Posterior cingulate gyrus (tissue), 11 donors: ENCODE results near the gene RPRD1A.
"Not testable (repeated sequence)": the region's sequence is repeated elsewhere in the genome, so short reads cannot be mapped to it uniquely, and the experiment has no call there.

Experiments
- DNase-seq, 10 donors: peaks; one replicate each; pipeline versions ENCODE4 v3.0.0 to v3.0.0-alpha.2; 2020 to 2021; ENCODE audit warnings: mixed read lengths in 3 of 10
- intact Hi-C: fragments of 100-400 bp; cut with DNase I; formaldehyde crosslinking; loops from one replicate; pipeline ENCODE4 v1.15.1; 2023

The RPRD1A gene

DNA sequence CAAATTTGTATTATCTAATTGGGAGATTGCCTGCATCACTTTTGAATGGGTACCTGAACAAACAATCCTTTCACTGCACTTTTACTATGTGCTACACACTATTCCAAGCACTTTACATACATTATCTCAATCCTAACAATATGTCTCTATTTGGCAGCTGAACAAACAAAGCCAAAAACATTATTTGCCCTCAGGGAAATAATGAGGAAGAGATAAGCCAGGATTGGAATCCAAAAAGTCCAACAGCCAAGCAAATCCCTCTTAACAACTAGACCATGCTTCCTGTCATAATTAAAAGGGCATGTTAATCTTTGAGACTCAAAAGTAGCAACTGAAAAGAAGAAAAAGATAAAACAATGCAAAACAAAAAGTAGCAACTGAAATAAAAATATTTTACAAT, 32.1 kb downstream of the RPRD1A start:
- intact Hi-C loops = no loop called here
- DNase-seq = no peak

DNA sequence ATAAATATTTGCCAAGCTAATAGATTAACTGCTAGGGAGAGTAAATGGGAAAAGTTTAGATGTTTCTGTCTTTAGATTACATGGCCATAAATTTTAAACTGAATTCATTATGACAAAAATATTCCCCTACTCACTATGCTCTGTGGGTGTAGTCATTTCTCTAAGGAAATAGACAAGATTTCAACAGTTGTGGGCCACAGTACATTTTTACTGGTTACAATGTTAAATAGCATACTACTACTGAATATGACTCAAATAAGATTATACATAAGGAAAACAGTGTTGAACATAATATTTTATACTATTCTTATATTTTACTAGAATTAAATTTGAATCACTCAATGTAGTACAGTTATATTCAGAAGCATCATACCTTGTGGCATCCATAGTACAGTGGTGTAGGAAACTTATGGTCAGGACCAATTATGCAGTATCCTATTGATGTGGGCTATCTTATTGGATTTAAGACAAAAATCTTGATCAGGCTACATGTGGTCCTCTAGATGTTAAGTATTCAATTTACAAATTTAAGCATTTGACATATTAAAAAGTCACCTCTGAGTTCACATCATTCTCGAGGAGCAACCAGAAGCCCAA, 33.0 kb downstream of the RPRD1A start:
- DNase-seq = no peak
- intact Hi-C loops = no loop called here

DNA sequence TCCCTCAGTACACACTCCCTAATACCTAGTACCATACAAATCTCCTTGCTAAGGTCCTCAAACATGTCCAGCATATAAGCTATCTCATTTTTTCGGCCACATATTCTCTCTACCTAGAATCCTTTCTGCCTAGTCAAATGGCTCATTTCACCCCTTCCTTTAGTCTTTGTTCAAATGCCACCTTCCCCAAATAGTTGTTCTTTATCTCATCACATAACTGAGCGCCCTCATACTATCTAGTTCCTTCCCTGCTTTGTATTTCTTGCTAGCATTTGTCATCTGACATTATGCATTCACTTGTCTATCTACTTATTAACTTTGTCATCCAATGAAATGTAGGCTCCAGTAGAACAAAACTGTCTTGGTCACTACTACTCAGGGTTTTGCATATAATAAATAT, 35.5 kb downstream of the RPRD1A start:
- DNase-seq = no peak
- intact Hi-C loops = no loop called here

DNA sequence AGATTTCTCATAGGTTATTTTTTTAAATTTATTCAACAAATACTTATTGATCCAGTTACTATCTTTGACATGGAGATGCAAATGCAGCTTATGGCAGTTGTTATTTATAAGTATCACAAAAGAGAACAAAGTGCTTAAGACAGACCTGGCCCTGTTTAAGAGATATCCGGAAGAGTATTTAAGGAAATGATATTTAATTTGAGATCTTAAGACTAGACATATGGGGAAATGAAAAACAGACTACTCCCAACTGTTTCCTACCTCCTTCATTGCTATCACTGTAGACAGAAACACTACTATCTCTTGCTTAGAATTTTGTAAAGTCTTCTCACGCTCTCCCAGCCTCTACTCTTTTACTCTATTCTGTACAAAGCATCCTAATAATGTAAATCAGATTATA, 36.0 kb downstream of the RPRD1A start:
- intact Hi-C loops = no loop called here
- DNase-seq = no peak

DNA sequence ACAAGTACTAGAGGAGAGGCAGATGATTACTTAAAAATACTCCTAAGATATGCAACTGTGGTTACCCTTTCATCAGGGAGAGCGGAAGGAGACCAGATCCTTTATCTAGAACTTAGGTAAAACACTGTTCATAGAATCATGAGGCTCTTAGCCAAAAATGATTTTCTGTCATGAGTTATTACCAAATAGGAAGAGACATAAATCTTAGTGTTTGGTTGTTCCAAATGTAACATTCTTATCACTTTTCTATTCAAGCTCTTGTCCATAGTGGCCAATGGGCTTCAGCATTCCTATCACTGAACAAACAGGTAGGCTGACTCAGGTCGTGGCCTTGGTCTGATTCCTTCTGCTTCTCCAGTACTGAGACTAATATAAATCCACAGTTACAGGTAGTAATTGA, 38.5 kb downstream of the RPRD1A start:
- intact Hi-C loops = no loop called here

DNA sequence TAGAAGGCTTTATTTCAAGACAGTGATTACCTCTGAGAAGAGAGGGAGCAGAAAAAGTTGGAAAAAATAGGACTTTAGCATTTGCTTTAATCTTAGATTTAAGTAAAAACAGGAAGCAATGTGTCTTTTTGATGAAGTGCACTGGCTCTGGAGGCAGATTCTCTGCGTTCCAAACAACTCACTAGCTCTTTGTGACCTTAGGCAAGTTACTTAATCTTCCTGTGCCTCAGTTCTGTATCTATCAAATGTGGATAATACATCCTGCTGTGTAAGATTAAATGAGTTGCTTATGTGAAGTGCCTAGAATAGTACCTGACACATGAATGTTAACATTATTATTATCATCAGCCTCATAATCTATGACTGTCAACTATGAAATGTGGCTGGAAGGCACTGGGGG, 42.3 kb downstream of the RPRD1A start:
- no peak for DNase-seq
- intact Hi-C loops = no loop called here

More for the DNA sequence above, 38.5 kb downstream of the RPRD1A start:
- DNase-seq = no peak

DNA sequence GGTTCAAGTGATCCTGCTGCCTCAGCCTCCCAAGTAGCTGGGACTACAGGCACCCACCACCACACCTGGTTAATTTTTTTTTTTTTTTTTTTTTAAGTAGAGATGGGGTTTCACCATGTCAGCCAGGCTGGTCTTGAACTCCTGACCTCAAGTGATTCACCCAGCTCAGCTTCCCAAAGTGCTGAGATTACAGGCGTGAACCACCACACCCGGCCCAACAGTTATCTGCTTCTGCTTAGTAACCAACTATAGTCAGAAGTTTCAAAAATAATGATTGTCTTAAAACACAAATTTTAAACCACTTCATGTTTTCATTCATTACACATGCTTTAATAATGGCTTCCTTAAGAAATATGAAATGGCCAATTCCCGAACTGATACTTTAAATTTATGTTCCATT, 43.1 kb downstream of the RPRD1A start:
- DNase-seq, intact Hi-C loops: not testable (repeated sequence)

DNA sequence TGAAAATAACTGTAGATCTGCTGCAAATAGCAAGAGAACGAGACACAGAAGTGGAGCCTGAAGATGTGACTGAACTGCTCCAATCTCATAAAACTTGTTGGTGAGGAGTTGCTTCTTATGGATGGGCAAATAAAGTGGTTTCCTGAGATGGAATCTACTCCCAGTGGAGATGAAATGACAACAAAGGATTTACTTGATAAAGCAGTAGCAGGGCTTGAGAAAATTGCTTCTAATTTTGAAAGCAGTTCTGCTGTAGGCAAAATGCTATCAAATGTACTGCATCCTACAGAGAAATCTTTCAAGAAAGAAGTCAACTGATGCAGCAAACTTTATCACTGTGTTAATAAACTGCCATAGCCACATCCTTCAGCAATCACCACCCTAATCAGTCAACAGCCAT, 44.0 kb downstream of the RPRD1A start:
- intact Hi-C loops = no loop called here
- DNase-seq = no peak

DNA sequence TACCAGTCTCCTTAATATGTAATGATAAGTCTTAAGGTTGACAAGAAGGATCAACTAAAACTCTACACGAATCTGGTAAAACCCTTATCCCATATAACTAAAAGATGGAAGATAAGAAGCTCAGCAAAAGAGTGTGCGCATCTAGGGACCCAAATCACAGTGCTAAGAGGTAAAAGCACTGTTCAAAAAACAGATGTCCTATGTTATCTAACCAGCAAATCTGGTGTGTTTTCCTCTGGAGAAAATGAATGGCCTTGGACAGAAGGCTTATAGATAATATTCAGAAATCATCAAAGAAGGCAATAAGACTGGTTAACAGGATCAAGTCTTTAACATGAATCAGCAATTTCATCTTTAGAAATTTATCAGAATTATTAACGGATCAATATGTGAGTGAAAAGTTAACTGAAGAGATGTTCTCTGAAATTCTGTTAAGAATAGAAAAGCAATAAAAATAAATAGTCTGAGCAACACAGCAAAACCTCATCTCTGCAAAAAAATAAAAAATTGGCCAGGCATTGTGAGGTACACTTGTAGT, 47.1 kb downstream of the RPRD1A start:
- no peak for DNase-seq
- intact Hi-C loops = no loop called here

DNA sequence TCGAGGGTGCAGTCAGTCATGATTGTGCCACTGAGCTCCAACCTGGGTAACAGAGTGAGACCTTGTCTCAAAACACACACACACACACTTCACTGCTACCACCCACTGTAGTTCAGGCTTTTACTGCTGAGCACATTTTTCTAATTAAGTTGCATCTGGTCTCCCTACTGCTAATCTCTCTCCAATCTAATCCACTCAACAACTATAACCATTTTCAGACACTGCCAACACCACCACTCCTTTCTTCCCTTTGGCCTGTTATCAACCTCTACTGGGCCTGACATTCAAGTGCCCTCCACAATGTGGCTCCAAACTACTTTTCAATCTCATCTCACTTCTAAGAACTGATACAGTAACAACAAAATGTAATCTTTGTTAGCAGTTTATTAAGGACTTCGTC, 50.1 kb downstream of the RPRD1A start:
- intact Hi-C loops = loop anchor here (1.0 to 10.0 kb wide), 2 partner anchors 108 to 267 kb away; partner anchors contain the start of genes ELP2 and SLC39A6
- no peak for DNase-seq

DNA sequence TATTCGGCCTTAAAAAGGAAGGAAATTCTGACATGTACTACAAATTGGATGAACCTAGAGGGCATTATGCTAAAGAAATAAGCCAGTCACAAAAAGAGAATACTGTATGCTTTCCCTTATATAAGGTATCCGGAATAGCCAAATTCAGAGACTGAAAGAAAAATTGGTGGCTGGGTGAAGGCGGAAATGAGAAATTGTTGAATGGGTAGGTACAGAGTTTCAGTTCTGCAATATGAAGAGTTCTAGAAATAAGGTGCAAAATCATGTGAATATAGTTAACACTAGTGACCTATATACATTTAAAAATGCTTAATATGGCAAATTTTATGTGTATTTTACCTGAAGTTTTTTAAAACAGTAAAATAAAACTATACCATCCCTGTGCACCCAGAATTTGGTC, 51.7 kb downstream of the RPRD1A start:
- DNase-seq = no peak
- intact Hi-C loops = loop anchor here (10.0 kb wide), 1 partner anchor 109 kb away; the partner anchor contains the start of genes ELP2 and SLC39A6

DNA sequence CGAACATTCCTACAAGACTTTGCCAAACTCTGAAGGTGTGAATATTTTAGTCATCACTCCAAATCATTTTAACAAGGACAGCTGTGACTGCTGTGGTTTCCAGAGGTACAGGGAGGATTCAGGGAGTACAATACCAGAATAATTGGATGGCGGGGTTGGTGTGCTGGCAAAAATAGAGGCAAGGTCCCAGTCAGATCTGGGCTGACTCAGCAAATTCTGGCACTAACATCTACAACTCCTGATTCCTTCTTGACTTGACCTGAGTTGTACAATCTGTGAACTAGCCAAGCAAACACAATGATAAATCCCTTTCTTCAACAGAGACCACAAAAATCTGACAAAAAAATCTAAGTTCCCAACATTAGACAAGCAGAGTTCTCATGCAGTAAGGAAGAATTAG, 54.5 kb downstream of the RPRD1A start:
- intact Hi-C loops = loop anchor here (10.0 kb wide), 1 partner anchor 112 kb away; the partner anchor contains the start of genes ELP2 and SLC39A6
- DNase-seq = no peak

DNA sequence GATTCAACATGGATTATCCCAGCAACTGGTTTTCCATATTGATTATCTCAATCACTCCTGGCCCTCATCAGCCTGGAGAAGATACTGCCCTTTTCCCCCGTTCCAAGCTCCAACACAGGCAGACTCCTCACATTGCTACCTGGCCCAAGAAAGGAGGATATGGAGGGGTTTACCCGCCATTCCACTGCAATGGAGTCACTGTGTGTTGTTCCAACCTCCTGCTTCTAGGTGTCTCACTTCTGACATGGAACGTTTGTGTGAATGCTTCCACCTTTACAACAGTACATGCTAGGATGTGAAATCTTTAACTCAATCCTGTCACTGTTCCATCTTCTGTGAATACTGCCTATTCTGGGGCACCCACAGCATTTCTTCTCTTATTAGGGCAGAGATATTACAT, 58.1 kb downstream of the RPRD1A start:
- intact Hi-C loops = no loop called here
- DNase-seq = no peak

DNA sequence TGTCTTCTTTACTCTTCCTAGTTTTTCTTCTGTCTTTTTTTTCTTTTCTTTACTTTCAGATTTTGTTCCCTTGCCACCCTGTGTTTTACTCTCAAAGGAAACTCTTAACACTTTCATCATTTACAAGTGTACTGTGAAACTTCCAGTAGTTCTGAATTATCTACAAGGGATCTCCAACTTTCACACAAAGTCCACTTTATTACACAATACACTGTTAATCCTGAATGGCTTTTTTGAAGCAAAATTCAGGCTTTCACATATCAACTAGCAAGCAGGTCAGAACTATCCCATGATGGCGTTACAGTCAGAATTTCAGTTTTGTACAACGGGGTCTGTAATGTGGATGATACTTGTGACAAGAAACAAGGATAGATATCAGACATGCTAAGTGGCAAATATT, 60.4 kb downstream of the RPRD1A start:
- no peak for DNase-seq
- intact Hi-C loops = no loop called here

DNA sequence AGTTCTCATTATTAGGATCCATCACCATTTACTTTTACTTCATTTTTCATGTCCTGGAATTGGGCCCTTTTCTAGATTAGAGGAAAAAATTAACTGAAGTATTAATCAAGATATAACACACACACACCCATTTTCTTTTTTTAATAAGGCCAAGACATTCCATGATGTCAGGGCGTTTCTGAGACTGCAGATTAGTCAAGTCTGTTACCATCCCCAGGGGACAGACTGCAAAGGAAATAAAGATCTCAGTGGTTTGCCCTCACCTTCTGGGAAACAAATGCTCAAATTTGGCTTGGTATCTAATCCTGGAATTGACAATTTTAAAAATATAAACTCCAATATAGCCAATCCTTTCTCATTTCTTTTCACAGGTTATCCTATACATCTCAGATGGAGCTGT, 67.4 kb downstream of the RPRD1A start:
- DNase-seq = no peak
- intact Hi-C loops = no loop called here

DNA sequence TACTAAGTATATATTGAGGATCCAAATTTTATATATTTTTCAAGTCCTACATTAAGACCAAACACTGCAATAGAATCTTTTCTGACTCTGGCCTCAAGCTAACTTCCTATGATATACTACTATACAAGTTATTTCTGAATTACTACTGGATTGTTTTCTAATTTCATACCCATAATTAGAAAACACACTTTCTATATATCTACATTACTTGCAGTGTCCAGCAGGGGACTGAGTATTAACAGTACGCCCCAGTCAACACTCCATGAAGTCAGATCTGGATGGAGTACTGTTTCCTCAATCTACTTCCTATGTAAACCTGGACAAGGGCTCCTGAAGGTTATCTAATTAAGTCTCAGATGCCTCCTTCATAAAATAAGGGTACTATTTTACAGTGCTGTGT, 68.4 kb downstream of the RPRD1A start:
- DNase-seq = no peak
- intact Hi-C loops = no loop called here

DNA sequence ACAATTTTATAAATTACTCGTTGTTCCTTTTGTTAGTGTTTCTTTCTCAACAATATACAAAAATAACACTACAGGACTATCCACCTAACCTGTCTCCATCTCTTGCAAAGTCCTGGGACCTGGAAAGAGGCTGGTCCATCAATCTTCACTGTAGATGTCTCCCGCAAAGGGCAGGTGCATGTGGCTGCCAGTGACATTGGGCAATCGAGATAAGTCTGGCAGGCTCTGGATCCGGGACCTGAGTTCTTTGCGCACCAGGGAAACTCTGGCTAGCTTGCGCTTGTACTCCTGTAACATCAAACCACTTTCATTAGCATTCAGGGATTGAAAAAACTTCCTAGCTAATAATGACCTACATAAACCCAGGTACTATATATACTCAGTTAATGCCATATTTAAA, 74.3 kb downstream of the RPRD1A start:
- intact Hi-C loops = no loop called here
- DNase-seq = no peak

DNA sequence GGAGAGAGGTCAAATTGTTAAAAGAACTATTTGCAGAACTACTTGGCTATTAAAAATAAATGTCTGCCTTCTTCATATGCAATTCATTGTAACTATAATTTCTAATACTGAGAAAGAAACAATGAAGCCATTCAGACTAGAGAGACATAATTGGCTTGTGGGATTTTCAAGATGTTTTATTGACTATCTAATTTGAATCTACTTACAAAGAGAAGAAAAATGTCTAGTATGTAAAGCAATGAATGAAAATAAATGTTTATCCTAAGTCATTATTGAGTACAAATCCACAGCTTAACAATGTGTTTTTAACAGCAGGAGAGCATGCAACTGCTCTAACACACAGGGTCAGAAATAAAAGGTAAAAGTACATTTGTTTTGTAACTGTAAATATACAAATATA, 75.7 kb downstream of the RPRD1A start:
- DNase-seq = no peak
- intact Hi-C loops = no loop called here

DNA sequence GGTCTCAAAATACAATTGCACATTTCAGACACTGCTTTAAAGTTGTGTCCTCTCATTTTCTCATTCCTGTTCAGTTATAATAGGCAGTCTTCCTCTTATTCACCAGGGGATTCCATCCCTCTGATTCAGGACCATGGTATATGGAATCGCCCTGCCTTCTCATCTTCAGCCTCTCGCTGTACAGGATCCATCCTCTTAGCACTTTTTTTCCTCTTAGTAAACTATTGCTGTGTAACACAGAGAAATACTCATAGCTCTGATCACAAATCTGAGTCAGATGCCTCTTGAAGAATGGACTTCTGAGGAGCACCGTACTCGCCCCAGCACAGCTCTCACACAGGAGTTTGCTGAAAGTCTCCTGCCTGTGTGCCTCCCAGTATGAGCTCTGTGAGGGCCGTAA, 83.5 kb downstream of the RPRD1A start:
- intact Hi-C loops = no loop called here
- DNase-seq = no peak

DNA sequence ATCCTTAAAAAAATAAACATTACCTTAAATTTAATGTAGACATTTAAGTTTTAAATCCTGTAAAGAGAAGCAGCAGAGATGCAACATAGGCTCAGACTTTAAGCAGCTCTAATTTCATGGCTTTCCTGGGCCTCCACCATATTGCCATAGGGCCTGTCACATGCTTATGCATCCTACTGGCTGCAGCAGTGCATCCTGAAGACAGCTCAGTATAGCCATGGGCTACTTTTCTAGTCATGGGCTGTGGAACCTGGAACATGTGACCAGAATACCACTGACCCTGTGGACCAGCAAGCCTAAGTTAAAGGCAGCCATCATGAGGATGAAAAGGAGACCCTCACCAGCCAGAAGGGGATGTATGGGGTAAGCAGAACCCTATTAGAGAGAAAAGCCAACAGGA, 84.2 kb downstream of the RPRD1A start:
- no peak for DNase-seq
- intact Hi-C loops = no loop called here

DNA sequence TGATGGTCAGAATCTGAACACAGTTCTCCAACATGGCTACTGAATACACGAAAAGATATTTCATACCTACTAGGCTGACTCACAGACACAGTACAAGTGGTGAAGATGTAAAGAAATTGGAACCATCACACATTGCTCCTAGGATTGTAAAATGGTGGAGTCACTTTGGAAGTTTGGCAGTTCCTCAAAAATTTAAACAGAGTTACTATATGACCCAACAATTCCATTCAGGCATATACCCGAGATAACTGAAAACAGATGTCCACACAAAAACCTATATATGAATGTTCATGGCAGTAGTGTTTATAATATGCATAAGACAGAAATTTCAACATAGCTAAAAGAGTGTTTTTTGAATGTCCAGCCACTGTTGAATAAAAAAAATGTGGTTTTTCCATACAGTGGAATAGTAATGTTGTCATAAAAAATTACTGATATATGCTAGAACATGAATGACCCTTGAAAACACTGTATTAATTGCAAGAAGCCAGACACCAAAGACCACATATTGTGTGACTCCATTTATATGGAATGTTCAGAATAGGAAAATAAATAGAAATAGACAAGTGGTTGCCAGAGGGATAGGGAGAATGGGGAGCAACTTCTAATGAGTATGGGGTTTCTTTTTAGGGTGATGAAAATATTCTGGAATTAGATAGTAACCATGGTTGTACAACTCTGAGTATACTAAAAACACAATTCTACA, 84.8 kb downstream of the RPRD1A start:
- no peak for DNase-seq
- intact Hi-C loops = no loop called here

DNA sequence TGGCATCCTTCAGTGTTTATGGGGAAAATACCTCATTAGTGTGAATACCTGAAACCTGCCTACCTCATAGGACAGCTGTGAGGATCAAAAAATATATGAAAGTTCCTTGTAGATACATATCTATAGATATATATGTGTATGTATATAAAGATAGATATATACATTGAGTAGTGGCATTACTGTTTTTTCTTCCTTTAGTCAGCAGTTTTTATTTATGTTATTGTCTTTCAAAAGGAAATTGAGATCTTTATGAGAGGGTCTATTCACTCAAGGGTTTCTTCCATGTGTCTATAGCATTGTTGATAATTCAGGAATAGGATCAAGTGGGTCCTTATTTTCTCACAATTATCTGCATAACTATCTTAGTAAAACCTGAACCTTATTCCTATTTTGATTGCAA, 88.2 kb downstream of the RPRD1A start:
- intact Hi-C loops = loop anchor here (10.0 kb wide), 1 partner anchor 394 kb away; the partner anchor contains the start of gene GALNT1
- no peak for DNase-seq
